OCI-LY1 (cell line): ENCODE measurements around the gene UBAP1.

Experiments
- H2AFZ ChIP-seq: fragments of 200-600 bp; sonication (generic), shearing (Covaris generic); 2 replicates; pipeline ENCODE4 v1.6.0; 2014; ENCODE audit warnings: antibody characterized with exemption, mild to moderate bottlenecking, low read length
- H3F3A ChIP-seq: fragments of 200-600 bp; sonication (generic), shearing (Covaris generic); 2 replicates; pipeline ENCODE4 v1.6.0; 2014; ENCODE audit warnings: mild to moderate bottlenecking, antibody characterized with exemption, low read length, moderate library complexity; ENCODE audit not compliant: insufficient read depth
- H3K27ac ChIP-seq: fragments of 200-600 bp; sonication (generic); 2 replicates; pipeline ENCODE4 v1.5.1; 2014; ENCODE audit warnings: low read length, mixed run types, mild to moderate bottlenecking, low read depth; ENCODE audit not compliant: poor library complexity, severe bottlenecking
- H3K27me3 ChIP-seq: fragments of 200-600 bp; sonication (generic); 2 replicates; pipeline ENCODE4 v1.6.0; 2014; ENCODE audit warnings: antibody characterized with exemption, mild to moderate bottlenecking, low read length, moderate library complexity; ENCODE audit not compliant: insufficient read depth
- H3K36me3 ChIP-seq: fragments of 200-600 bp; sonication (generic); 2 replicates; pipeline ENCODE4 v1.6.1; 2014; ENCODE audit warnings: mild to moderate bottlenecking, antibody characterized with exemption, low read length, moderate library complexity, mixed read lengths; ENCODE audit not compliant: insufficient read depth
- H3K4me1 ChIP-seq: fragments of 200-600 bp; sonication (generic); 2 replicates; pipeline ENCODE4 v1.5.1; 2014; ENCODE audit warnings: mild to moderate bottlenecking, low read length, moderate library complexity; ENCODE audit not compliant: insufficient read depth, severe bottlenecking
- H3K4me2 ChIP-seq: fragments of 200-600 bp; sonication (generic), shearing (Covaris generic); 2 replicates; pipeline ENCODE4 v1.6.1; 2014; ENCODE audit warnings: low read length
- H3K4me3 ChIP-seq: fragments of 200-600 bp; sonication (generic); 2 replicates; pipeline ENCODE4 v1.5.1; 2014; ENCODE audit warnings: low read length, low read depth, mild to moderate bottlenecking, mixed read lengths; ENCODE audit not compliant: poor library complexity, severe bottlenecking
- H3K79me2 ChIP-seq: fragments of 200-600 bp; shearing (Covaris generic); 2 replicates; pipeline ENCODE4 v1.6.1; 2016; ENCODE audit warnings: mixed run types, low read length, mixed read lengths; ENCODE audit not compliant: insufficient read depth
- H3K9ac ChIP-seq: fragments of 200-600 bp; sonication (generic), shearing (Covaris generic); 2 replicates; pipeline ENCODE4 v1.6.1; 2014; ENCODE audit warnings: mild to moderate bottlenecking, low read length, mixed read lengths
- H3K9me2 ChIP-seq: fragments of 200-600 bp; sonication (generic), shearing (Covaris generic); 2 replicates; pipeline ENCODE4 v1.6.1; 2014; ENCODE audit warnings: low read depth, mild to moderate bottlenecking, low read length, mixed read lengths
- H3K9me3 ChIP-seq: fragments of 200-600 bp; shearing (Covaris generic); 2 replicates; pipeline ENCODE4 v1.6.1; 2014; ENCODE audit warnings: low read length, mixed read lengths
- H4K20me1 ChIP-seq: fragments of 200-600 bp; sonication (generic), shearing (Covaris generic); 2 replicates; pipeline ENCODE4 v1.6.0; 2016; ENCODE audit warnings: mild to moderate bottlenecking, low read length; ENCODE audit not compliant: insufficient read depth
- CTCF ChIP-seq: fragments of 200-600 bp; sonication (generic), shearing (Covaris generic); IDR thresholded peaks from 2 replicates; pipeline ENCODE4 v1.5.1; 2017; ENCODE audit warnings: mild to moderate bottlenecking, antibody characterized with exemption, low read length, moderate library complexity, mixed read lengths
- EZH2 ChIP-seq: fragments of 200-600 bp; sonication (generic), shearing (Covaris generic); IDR thresholded peaks from 2 replicates; pipeline ENCODE4 v1.8.0; 2017; ENCODE audit warnings: borderline replicate concordance, mixed run types, mild to moderate bottlenecking, antibody characterized with exemption, low read length, moderate library complexity, mixed read lengths

UBAP1 gene

GRCh38 chr9:34254141-34254913, 75.5 kb downstream of the UBAP1 start:
- H3K4me3 ChIP-seq, result no peak overlapping the region
- TF ChIP-seq CTCF (no peak), EZH2 (no peak)
- H3K9me3 ChIP-seq, result no peaks in the 10 kb centered on the region
- no peaks in the 10 kb centered on the region for H4K20me1 ChIP-seq
- H3K36me3 ChIP-seq, result peaks cover 91% of the 10 kb centered on the region; the same call in 1 of the 2 replicates
- H3K9ac ChIP-seq, result no peak overlapping the region
- H3K27ac ChIP-seq, result no peak overlapping the region
- H3K9me2 ChIP-seq, result no peaks in the 10 kb centered on the region
- H3K79me2 ChIP-seq, result no peaks in the 10 kb centered on the region
- peaks cover 49% of the 10 kb centered on the region for H3K4me1 ChIP-seq
- 0 out of 2 replicates have a peak, but pooled peaks cover 3% of the 10 kb centered on the region for H3F3A ChIP-seq
- no peaks in the 10 kb centered on the region for H3K27me3 ChIP-seq
- H3K4me2 ChIP-seq, result no peak overlapping the region
- H2AFZ ChIP-seq, result no peak overlapping the region

GRCh38 chr9:34254966-34255825, 76.4 kb downstream of the UBAP1 start:
- H3K27me3 ChIP-seq, result no peaks in the 10 kb centered on the region
- H3K79me2 ChIP-seq, result no peaks in the 10 kb centered on the region
- no peaks in the 10 kb centered on the region for H3K9me3 ChIP-seq
- no peak overlapping the region for H2AFZ ChIP-seq
- H3K4me2 ChIP-seq, result no peak overlapping the region
- H3K27ac ChIP-seq, result no peak overlapping the region
- no peaks in the 10 kb centered on the region for H4K20me1 ChIP-seq
- no peak overlapping the region for H3K9ac ChIP-seq
- TF ChIP-seq EZH2 (no peak), CTCF (no peak)
- H3K36me3 ChIP-seq, result peaks cover 89% of the 10 kb centered on the region; the same call in 1 of the 2 replicates
- H3K4me3 ChIP-seq, result no peak overlapping the region
- H3F3A ChIP-seq, result 0 out of 2 replicates have a peak, but pooled peaks cover 3% of the 10 kb centered on the region
- H3K9me2 ChIP-seq, result no peaks in the 10 kb centered on the region
- peaks cover 49% of the 10 kb centered on the region for H3K4me1 ChIP-seq

- no peaks in the 10 kb centered on the region for H3K27me3 ChIP-seq
- peak overlapping the region; percentile 80 for H3K27ac ChIP-seq
- no peaks in the 10 kb centered on the region for H3K9me3 ChIP-seq
- H3K4me1 ChIP-seq, result peaks cover 45% of the 10 kb centered on the region
- no peak for TF ChIP-seq EZH2
- peak; percentile 70 for TF ChIP-seq CTCF
- H3K79me2 ChIP-seq, result no peaks in the 10 kb centered on the region
- H3K4me3 ChIP-seq, result no peak overlapping the region
- H3K4me2 ChIP-seq, result no peak overlapping the region; the same call in 1 of the 2 replicates
- H3K9ac ChIP-seq, result no peak overlapping the region; the same call in 1 of the 2 replicates
- H2AFZ ChIP-seq, result no peak overlapping the region
- no peaks in the 10 kb centered on the region for H3K9me2 ChIP-seq
- H4K20me1 ChIP-seq, result no peaks in the 10 kb centered on the region
- peaks cover 80% of the 10 kb centered on the region; the same call in 1 of the 2 replicates for H3K36me3 ChIP-seq
- 0 out of 2 replicates have a peak, but pooled peaks cover 3% of the 10 kb centered on the region for H3F3A ChIP-seq
These were observed 77.3 kb downstream of the UBAP1 start for GRCh38 chr9:34256104-34256503.
